AG10803 (cell line): ENCODE measurements around the gene COLEC11.

Experiments
- DNase-seq: peaks from one replicate; pipeline ENCODE4 v3.0.0; 2010; ENCODE audit warnings: low read depth
- H3K4me3 ChIP-seq: 2 replicates; pipeline ENCODE4 v1.5.1; 2011; ENCODE audit warnings: mild to moderate bottlenecking, low read length, control low read depth
- CTCF ChIP-seq: conservative IDR thresholded peaks from 2 replicates; pipeline ENCODE4 v1.5.1; 2011; ENCODE audit warnings: mild to moderate bottlenecking, low read length, control low read depth, inconsistent platforms

COLEC11 gene

DNA sequence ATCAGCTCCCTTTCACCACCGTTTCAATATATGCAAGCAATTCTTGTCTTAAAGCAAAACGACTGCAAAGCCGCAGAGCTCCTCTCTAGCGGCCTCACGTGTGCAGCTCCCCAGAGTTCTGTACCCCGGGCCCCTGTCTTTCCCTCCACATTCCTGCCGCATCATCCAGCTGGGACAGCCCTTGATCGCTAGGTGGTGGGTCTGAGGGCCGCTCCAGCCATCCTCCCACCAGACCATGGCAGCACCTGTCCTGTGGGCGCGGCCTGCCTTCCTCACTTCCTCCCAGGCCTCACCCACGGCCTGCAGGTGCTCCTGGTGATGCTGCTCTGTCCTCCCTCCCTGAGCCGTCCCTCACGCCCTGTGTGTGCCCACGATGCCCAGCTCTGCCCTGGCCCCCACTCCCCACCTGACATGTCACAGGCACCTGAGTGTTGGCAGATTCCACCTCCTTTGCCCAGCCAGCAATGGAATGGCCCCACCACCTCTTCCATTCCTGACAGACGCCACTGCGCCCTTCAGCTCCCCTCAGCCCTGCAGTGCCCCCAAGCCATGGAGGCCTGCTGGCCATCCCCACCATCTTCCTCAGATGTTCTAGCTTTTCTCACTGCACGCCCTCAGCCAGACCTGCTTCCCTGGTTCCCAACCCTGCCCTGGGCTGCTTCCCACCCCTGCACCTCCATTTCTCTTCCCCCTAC, 47.8 kb downstream of the COLEC11 start:
- no peak for TF ChIP-seq CTCF
- H3K4me3 ChIP-seq = no peak overlapping the region
- DNase-seq = no peak

DNA sequence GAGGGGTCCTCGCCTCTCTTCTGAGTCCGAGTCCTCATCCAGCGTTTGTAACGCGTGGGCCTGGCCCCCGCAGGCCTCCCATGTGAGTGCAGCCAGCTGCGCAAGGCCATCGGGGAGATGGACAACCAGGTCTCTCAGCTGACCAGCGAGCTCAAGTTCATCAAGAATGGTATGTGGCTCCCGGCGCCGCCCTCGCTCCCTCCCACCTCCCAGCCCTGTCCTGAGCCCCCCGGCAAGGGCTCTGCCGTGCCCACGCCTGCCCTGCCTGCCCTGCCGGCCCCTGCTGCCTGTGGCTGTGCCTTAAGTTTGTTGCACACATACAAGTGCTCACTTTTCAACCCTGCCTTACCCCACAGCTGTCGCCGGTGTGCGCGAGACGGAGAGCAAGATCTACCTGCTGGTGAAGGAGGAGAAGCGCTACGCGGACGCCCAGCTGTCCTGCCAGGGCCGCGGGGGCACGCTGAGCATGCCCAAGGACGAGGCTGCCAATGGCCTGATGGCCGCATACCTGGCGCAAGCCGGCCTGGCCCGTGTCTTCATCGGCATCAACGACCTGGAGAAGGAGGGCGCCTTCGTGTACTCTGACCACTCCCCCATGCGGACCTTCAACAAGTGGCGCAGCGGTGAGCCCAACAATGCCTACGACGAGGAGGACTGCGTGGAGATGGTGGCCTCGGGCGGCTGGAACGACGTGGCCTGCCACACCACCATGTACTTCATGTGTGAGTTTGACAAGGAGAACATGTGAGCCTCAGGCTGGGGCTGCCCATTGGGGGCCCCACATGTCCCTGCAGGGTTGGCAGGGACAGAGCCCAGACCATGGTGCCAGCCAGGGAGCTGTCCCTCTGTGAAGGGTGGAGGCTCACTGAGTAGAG, 48.7 kb downstream of the COLEC11 start:
- TF ChIP-seq CTCF = no peak
- DNase-seq = no peak

GRCh38 chr2:3644246-3644525, 49.3 kb downstream of the COLEC11 start:
- H3K4me3 ChIP-seq = no peak overlapping the region
- no peak for DNase-seq
- TF ChIP-seq CTCF = no peak

More for the DNA sequence above, 48.7 kb downstream of the COLEC11 start:
- no peak overlapping the region for H3K4me3 ChIP-seq

DNA sequence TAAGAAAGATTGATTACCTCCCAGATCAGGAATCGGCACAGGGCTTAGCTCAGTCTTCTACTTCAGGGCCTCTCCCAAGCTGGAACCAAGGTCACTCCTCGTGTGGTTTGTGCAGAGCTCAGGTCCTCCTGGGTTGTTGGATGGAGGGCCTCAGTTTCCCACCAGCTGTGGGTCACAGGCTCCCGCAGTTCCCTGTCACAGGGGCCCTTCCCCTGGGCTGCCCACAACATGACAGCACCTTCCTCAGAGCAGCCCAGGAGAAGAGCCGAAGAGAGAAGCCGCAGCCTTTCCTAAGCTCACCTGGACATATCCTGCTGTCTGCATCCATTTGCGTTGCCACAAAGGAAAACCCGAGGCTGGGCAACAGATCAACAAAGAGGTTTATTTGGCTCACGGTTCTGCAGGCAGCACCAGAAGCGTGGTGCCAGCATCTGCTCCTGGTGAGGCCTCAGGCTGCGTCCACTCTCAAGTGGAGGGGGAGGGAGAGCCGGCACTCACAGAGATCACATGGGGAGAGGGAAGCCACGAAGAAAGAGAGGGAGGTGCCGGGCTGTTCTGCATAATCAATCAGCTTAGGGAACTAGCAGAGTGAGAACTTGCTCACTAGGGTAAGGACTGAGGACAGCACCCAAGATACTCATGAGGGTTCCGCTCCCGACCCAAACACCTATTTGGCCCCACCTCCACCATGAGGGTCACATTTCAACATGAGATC, 50.1 kb downstream of the COLEC11 start:
- DNase-seq = no peak
- H3K4me3 ChIP-seq = no peak overlapping the region
- TF ChIP-seq CTCF = no peak

GRCh38 chr2:3645745-3646389, 51.0 kb downstream of the COLEC11 start:
- H3K4me3 ChIP-seq = no peak overlapping the region
- no peak for DNase-seq
- TF ChIP-seq CTCF = no peak

GRCh38 chr2:3646446-3646845, 51.5 kb downstream of the COLEC11 start:
- H3K4me3 ChIP-seq = no peak overlapping the region
- no peak for TF ChIP-seq CTCF
- no peak for DNase-seq
